Ovary (tissue), 9 donors: ENCODE measurements around the gene SNX21. TPM values are rescaled to one million over a fixed set of nuclear protein-coding genes. Genes with fewer than 3 reads are reported as not detected.
"Not testable (repeated sequence)": the region's sequence is repeated elsewhere in the genome, so short reads cannot be mapped to it uniquely, and the experiment has no call there.

Experiments used
- DNase-seq, 5 donors: peaks; one replicate each; pipeline ENCODE4 v3.0.0-alpha.2; 2019 to 2020
- H3K27ac ChIP-seq, 2 donors: fragments of 200-600 bp; one replicate each; pipeline versions ENCODE4 v1.5.1 to v1.8.0; 2019 to 2022
- H3K27me3 ChIP-seq: fragments of 200-600 bp; one replicate; pipeline ENCODE4 v1.8.0; 2022
- H3K36me3 ChIP-seq: fragments of 200-600 bp; sonication (generic); one replicate; pipeline ENCODE4 v1.5.1; 2019
- H3K4me1 ChIP-seq: one replicate; pipeline ENCODE4 v1.8.1; 2013; ENCODE audit warnings: mild to moderate bottlenecking, moderate library complexity; ENCODE audit not compliant: insufficient read depth
- H3K4me3 ChIP-seq: fragments of 200-600 bp; sonication (generic); one replicate; pipeline ENCODE4 v1.5.1; 2017
- H3K9me3 ChIP-seq, 2 donors: fragments of 200-600 bp in 1 of 2; sonication (generic) in 1 of 2; one replicate each; pipeline versions ENCODE4 v1.5.1 to v1.8.1; 2013 to 2019; ENCODE audit warnings: mild to moderate bottlenecking in 1 of 2, moderate library complexity in 1 of 2
- EP300 ChIP-seq: sonication (generic); formaldehyde crosslinking; IDR thresholded peaks from one replicate; pipeline ENCODE4 v1.6.1; 2017; ENCODE audit warnings: antibody characterized with exemption
- POLR2A ChIP-seq: fragments of 450-650 bp; IDR thresholded peaks from one replicate; pipeline ENCODE4 v1.6.1; 2017; ENCODE audit warnings: antibody characterized with exemption, mild to moderate bottlenecking, moderate library complexity
- WGBS, 3 donors: extraction: QIAGEN DNeasy Blood & Tissue Kit in 1 of 3; methylation state at CpG; one replicate each; pipeline versions ENCODE4 v1.1.5 to v1.1.7; 2013 to 2017; 5-methylcytosine and 5-hydroxymethylcytosine counted together
- intact Hi-C, 4 donors: fragments of 100-400 bp; cut with DNase I; formaldehyde crosslinking; loops; one replicate each; pipeline versions ENCODE4 v1.11.0 to v1.15.1; 2022 to 2023
- polyA plus RNA-seq, 2 donors: library from polyadenylated mRNA; stranded (reverse); fragments of 200-250 nt in 1 of 2; fragments of 350-450 nt in 1 of 2; fragmentation: Illumina TruSeq in 1 of 2; extraction: RNeasy Lipid Tissue Mini Kit (QIAGEN cat#74804) in 1 of 2; gene quantifications; one replicate each; pipeline ENCODE4 v1.2.3, GENCODE V29; 2013 to 2014
- total RNA-seq, 7 donors: library from RNA; depleted of rRNA in 2 of 7; stranded (reverse); fragments of >200 nt in 2 of 7; fragmentation: NEBNext Ultra II Directional in 3 of 7; extraction: Animal tissue kit (Norgen Biotek cat#: 25700) in 3 of 7; gene quantifications; one replicate each; pipeline versions ENCODE4 v1.1.0 to v1.2.4, GENCODE V29; 2016 to 2023
- TF ChIP-seq, protein P1 (sequence below), 3 donors: fragments of 450-650 bp in 2 of 3; fragments of 200-600 bp in 1 of 3; IDR thresholded peaks; one replicate each; pipeline versions ENCODE4 v1.5.1 to v1.8.0; 2016 to 2022; ENCODE audit warnings: antibody characterized with exemption in 3 of 3, mild to moderate bottlenecking in 1 of 3
- donor health status: DM: no; HTN: no; CAD: no; lungs with moderate emphysema.
- donor health status: DM: no; HTN: no; CAD: no.
- donor health status: Bipolar disorder and iron deficiency.
- donor health status: DM: yes; HTN: yes; CAD: no.
- donor health status: DM: no; HTN: no; CAD: no.
- donor health status: DM: yes; HTN: yes; CAD: no.

Gene SNX21
- total and polyA plus RNA-seq, 9 donors, result 18.2 to 90.1 (median 68.9) TPM

DNA sequence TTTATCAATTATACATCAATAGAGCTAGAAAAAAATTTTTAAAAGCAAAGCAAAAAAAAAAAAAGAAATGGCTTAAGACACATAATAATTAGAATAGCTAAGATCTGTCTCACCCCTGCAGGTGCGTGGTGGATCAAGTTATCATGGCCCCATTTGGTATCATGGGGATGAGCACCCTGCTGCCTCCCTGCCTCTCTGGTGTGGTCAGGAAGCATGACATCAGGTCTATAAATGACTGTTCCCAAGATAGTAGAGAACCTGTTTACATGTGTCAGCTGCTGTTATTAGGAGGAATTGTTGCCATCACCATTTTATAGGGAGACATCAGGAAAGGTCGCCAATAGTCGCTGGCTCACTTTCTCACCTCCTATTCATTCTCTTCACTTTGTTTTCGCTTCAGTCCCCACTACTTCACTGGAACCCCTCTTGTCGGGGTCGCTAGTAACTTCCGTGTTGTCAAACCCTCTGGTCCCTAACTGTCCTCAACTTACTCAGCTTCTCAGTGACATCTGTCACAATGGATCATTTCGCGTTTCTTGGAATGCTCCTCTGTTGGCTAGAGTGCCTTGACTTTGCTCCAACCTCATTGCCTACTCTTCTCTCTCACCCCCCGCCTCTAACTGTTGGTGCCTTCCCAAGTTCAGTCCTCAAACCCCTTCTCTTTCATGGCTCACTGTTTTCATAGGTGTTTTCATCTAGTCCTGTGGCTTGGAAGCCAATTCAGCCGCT lies 37.1 kb upstream of the SNX21 start:
- intact Hi-C loops, result loop anchor here in 1 of 4 donors (10.0 kb wide), 1 partner anchor 288 kb away; the partner anchor contains the start of gene NCOA5
- no peak for DNase-seq
- Histone ChIP-seq H3K27ac (no peak overlapping the region), H3K36me3 (no peaks in the 10 kb centered on the region), H3K9me3 (no peaks in the 10 kb centered on the region), H3K4me3 (no peak overlapping the region), H3K27me3 (no peaks in the 10 kb centered on the region), H3K4me1 (peaks cover 7% of the 10 kb centered on the region)
- TF ChIP-seq, protein P1, sequence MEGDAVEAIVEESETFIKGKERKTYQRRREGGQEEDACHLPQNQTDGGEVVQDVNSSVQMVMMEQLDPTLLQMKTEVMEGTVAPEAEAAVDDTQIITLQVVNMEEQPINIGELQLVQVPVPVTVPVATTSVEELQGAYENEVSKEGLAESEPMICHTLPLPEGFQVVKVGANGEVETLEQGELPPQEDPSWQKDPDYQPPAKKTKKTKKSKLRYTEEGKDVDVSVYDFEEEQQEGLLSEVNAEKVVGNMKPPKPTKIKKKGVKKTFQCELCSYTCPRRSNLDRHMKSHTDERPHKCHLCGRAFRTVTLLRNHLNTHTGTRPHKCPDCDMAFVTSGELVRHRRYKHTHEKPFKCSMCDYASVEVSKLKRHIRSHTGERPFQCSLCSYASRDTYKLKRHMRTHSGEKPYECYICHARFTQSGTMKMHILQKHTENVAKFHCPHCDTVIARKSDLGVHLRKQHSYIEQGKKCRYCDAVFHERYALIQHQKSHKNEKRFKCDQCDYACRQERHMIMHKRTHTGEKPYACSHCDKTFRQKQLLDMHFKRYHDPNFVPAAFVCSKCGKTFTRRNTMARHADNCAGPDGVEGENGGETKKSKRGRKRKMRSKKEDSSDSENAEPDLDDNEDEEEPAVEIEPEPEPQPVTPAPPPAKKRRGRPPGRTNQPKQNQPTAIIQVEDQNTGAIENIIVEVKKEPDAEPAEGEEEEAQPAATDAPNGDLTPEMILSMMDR (IDR thresholded peaks at IDR 0.05), result no peak
- TF ChIP-seq POLR2A (no peak), EP300 (no peak)
- WGBS, 3 donors, result 91 to 97% (median 93%) methylated on average over 11 of the region's 11 CpGs

DNA sequence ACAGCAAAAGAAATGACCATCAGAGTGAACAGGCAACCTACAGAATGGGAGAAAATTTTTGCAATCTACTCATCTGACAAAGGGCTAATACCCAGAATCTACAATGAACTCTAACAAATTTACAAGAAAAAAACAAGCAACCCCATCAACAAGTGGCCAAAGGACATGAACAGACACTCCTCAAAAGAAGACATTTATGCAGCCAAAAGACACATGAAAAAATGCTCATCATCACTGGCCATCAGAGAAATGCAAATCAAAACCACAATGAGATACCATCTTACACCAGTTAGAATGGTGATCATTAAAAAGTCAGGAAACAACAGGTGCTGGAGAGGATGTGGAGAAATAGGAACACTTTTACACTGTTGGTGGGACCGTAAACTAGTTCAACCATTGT lies 36.1 kb upstream of the SNX21 start:
- WGBS, 3 donors, result no CpG with 5 or more reads among the region's 1 CpG

GRCh38 chr20:45797955-45798354 lies 35.6 kb upstream of the SNX21 start:
- not testable (repeated sequence) for H3K27ac ChIP-seq, H3K4me1 ChIP-seq, H3K36me3 ChIP-seq, H3K9me3 ChIP-seq, DNase-seq, H3K4me3 ChIP-seq, H3K27me3 ChIP-seq
- intact Hi-C loops, result loop anchor here in 1 of 4 donors (10.0 kb wide), 1 partner anchor 287 kb away; the partner anchor contains the start of gene NCOA5
- WGBS, 3 donors, result 79 to 92% (median 91%) methylated on average over 3 of the region's 3 CpGs

More for the DNA sequence above, 36.1 kb upstream of the SNX21 start:
- not testable (repeated sequence) for DNase-seq, H3K9me3 ChIP-seq, H3K4me1 ChIP-seq, H3K4me3 ChIP-seq, H3K27ac ChIP-seq, H3K27me3 ChIP-seq, H3K36me3 ChIP-seq
- intact Hi-C loops, result loop anchor here in 1 of 4 donors (10.0 kb wide), 1 partner anchor 287 kb away; the partner anchor contains the start of gene NCOA5

- Histone ChIP-seq H3K9me3 (no peaks in the 10 kb centered on the region), H3K36me3 (no peaks in the 10 kb centered on the region), H3K27me3 (no peaks in the 10 kb centered on the region), H3K4me3 (no peak overlapping the region), H3K4me1 (no peaks in the 10 kb centered on the region), H3K27ac (peak overlapping the region in 1 of 2 donors; percentile 45)
- peak in 4 of 5 donors; percentile 52 to 67 (median 57) for DNase-seq
- 34 to 37% (median 34%) methylated on average over 4 of the region's 4 CpGs for WGBS, 3 donors
- intact Hi-C loops, result loop anchor here in 1 of 4 donors (10.0 kb wide), 1 partner anchor 286 kb away; the partner anchor contains the start of gene NCOA5
- TF ChIP-seq, protein P1 (IDR thresholded peaks at IDR 0.05), result peak; percentile 22 to 40 (median 34)
- TF ChIP-seq POLR2A, result no peak
- no peak for TF ChIP-seq EP300
Measured at GRCh38 chr20:45798935-45799642, 34.5 kb upstream of the SNX21 start.

- H3K4me1 ChIP-seq, result no peaks in the 10 kb centered on the region
- no peak for TF ChIP-seq EP300
- no peaks in the 10 kb centered on the region for H3K36me3 ChIP-seq
- intact Hi-C loops, result no loop called here
- H3K27me3 ChIP-seq, result no peaks in the 10 kb centered on the region
- DNase-seq, result no peak
- H3K27ac ChIP-seq, result no peak overlapping the region
- WGBS, 3 donors, result 80 to 85% (median 85%) methylated on average over 7 of the region's 7 CpGs
- H3K9me3 ChIP-seq, result no peaks in the 10 kb centered on the region
- H3K4me3 ChIP-seq, result no peak overlapping the region
Measured at GRCh38 chr20:45801851-45802250, 31.7 kb upstream of the SNX21 start.
